ENCODE data around the gene NR5A2.
A peak's percentile ranks its signal among the peaks of the same experiment; 100 is the strongest.

The NR5A2 gene

DNA sequence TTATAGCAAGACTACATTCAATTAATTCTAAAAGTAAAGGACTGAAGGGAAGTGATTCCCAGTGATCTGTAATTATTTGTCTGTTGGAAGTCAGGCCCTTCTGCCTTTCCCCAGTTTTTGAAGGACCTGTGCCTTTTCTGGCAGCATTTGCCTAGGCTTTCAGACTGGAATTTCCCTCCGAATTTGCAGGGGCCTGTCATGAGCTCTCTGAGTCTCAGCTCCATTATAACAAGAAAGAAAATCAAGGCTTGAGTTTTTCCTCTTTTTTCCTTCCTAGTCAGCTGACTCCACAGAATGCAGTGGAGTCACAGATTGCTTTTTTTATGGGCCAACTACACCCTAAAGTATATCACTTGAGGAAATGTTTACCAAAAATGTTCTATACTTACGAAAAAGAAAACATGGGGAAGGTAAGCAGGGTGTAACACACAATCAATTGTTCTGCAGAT, 1.1 kb downstream of the NR5A2 start:
- no peak for DNase-seq (ENCODE audit: extremely low read depth, low read depth)
- TF ChIP-seq, protein P1, sequence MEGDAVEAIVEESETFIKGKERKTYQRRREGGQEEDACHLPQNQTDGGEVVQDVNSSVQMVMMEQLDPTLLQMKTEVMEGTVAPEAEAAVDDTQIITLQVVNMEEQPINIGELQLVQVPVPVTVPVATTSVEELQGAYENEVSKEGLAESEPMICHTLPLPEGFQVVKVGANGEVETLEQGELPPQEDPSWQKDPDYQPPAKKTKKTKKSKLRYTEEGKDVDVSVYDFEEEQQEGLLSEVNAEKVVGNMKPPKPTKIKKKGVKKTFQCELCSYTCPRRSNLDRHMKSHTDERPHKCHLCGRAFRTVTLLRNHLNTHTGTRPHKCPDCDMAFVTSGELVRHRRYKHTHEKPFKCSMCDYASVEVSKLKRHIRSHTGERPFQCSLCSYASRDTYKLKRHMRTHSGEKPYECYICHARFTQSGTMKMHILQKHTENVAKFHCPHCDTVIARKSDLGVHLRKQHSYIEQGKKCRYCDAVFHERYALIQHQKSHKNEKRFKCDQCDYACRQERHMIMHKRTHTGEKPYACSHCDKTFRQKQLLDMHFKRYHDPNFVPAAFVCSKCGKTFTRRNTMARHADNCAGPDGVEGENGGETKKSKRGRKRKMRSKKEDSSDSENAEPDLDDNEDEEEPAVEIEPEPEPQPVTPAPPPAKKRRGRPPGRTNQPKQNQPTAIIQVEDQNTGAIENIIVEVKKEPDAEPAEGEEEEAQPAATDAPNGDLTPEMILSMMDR (IDR thresholded peaks at IDR 0.05; ENCODE audit: low read depth, low read length, missing control alignments): no peak
- no peak overlapping the region for H3K4me3 ChIP-seq (replicated peaks; ENCODE audit: low read depth, low read length)

DNA sequence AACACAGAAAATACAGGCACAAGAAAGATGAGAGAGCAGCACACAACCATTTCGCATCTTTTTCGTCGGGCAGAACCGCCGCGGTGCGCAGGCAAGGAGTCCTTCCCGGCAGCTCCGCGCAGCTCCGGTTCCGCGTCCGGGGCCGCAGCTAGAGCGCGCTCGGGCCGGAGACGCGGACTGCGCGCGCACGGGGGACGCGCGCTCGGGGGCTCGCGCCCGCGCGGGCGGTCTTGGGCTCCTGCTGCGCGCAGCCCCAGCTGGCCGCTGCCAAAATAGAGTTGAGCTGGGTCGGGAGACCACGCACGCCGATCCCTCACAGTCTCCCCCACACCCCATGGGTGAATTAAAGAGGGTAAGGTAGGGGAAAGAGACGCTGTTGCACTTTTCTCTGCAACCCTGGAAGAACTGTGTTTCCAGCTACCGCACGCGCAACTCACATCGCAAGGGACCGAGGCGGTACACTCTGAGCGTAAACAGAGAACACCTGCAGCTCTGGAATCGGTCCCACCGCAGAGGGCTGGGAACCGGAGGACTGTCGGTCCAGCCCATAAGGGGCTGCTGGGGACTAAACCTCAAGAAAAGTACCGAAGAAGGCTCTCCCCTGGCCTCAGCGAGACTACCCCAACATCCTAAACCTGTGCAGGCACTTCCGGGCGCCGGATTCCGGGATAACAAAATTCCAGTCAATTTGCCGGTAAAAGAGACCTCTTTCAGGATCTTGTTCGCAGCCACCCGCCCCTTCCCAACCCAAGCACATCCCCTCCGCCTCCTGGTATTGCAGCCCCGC, 1.7 kb downstream of the NR5A2 start:
- peak overlapping the region; percentile 20; the same call in 1 of the 2 replicates for H3K4me3 ChIP-seq (replicated peaks; ENCODE audit: low read depth, low read length)
- DNase-seq (ENCODE audit: extremely low read depth, low read depth): no peak
- TF ChIP-seq, protein P1 (IDR thresholded peaks at IDR 0.05; ENCODE audit: low read depth, low read length, missing control alignments): no peak

DNA sequence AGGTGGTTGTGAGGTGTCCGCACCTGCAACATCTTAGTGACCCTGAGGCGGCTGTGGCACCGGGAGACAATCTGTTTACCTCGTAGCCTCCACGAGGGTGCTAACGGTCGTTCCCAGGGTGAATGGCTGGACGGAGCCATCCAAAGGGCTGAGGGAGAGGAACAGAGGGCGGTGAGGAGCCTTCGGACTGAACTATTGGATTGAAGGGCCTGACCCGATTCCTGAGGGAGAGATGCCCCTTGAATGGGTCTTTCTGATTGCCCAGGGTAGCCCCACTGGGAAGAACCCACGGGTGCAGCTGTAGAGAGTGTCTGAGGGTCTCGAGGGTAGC, 2.3 kb downstream of the NR5A2 start:
- TF ChIP-seq, protein P1 (IDR thresholded peaks at IDR 0.05; ENCODE audit: low read depth, low read length, missing control alignments): no peak
- no peak overlapping the region for H3K4me3 ChIP-seq (replicated peaks; ENCODE audit: low read depth, low read length)

DNA sequence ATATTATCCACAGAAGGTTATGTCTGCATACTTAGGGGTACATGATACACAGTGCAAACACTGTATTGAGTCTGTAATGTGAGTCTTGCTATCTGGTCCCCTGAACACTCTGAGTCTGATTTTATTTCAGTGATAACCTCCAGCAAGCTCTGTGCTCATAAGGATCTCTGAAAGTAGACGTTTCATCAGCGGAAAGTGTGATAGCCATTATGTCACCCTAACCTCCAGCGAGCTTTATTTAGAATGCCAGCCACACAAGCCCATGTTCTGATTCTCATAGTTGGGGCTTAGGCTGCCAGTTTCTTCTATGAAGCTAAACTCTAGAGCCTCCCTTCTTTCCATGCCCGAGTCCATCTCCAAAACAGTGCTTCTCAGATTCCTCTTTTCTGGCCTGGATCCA, 3.3 kb downstream of the NR5A2 start:
- DNase-seq (ENCODE audit: extremely low read depth, low read depth): no peak
- H3K4me3 ChIP-seq (replicated peaks; ENCODE audit: low read depth, low read length): no peak overlapping the region
- TF ChIP-seq, protein P1 (IDR thresholded peaks at IDR 0.05; ENCODE audit: low read depth, low read length, missing control alignments): no peak

More for the DNA sequence above, 2.3 kb downstream of the NR5A2 start:
- DNase-seq (ENCODE audit: extremely low read depth, low read depth): no peak

DNA sequence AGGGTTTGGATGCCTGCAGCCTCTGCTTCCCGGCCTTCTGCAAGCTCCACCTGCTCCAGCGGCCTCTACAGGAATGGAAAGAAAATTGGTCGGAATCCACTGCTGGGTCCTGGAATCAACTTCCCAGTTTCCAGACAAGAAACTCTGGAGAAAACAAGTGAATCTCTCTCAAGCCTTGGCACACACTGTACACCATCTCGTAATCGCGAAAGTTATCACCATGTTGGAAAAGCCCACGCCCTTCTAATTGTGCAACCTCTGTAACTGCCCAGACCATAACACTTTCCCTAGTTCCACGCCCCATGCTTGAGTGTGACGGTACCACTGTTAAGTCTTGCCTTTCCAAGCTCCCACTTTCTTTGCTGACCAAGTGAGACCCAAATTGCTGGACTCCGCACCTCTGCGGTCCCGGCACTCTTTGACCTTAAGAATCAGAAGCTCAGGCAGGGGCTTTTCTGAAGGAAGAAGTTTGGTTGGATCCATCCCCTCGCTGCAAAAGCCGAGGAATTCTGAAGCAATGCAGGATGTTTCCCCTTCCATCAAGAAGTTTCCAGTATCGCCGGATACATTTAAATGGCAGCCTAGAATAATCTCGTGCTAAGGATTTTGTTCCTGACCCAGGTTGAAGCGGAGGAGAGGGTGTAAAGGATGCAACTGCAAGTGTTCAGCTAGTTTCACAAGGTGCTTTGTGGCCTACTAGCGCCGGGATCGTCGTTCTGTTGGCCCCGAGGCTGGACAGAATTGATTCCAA, 6.2 kb downstream of the NR5A2 start:
- no peak for DNase-seq (ENCODE audit: extremely low read depth, low read depth)
- H3K4me3 ChIP-seq (replicated peaks; ENCODE audit: low read depth, low read length): no peak overlapping the region
- TF ChIP-seq, protein P1 (IDR thresholded peaks at IDR 0.05; ENCODE audit: low read depth, low read length, missing control alignments): no peak

DNA sequence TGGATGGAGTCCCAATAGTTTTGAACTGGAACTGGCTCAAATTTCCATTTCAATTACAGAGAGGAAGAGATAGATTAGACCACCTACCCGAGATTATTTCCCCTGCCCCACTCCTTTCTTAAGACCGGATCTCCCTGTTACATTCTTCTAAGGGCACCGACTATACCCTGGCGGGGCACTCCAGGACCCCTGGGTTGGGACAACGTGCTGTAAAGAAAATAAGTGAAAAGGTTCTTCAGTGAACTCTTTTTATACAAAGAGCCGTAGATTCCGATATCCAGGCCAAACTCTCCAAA, 6.7 kb downstream of the NR5A2 start:
- TF ChIP-seq, protein P1 (IDR thresholded peaks at IDR 0.05; ENCODE audit: low read depth, low read length, missing control alignments): no peak
- no peak for DNase-seq (ENCODE audit: extremely low read depth, low read depth)
- no peak overlapping the region for H3K4me3 ChIP-seq (replicated peaks; ENCODE audit: low read depth, low read length)

Measured in HFF-Myc (cell line).